Right cardiac atrium (tissue), 5 donors: ENCODE data around the gene MSANTD1. TPM values are rescaled to one million over a fixed set of nuclear protein-coding genes. Genes with fewer than 3 reads are reported as not detected.
A peak's percentile ranks its signal among the peaks of the same experiment; 100 is the strongest.

Experiments
- ATAC-seq, 2 donors: fragments of 200-7000 bp; cut with Tn5 transposase; one replicate each; pipeline versions ENCODE4 v1.8.0 to v1.9.1; 2020; ENCODE audit warnings: moderate library complexity in 2 of 2, mild to moderate bottlenecking in 1 of 2
- DNase-seq, 3 donors: peaks; one replicate each; pipeline ENCODE4 v3.0.0-alpha.2; 2020
- H3K27ac ChIP-seq: one replicate; pipeline ENCODE4 v1.5.1; 2013; ENCODE audit warnings: mild to moderate bottlenecking, low read length, control low read depth, moderate library complexity
- H3K27me3 ChIP-seq: one replicate; pipeline ENCODE4 v1.6.1; 2013; ENCODE audit not compliant: control insufficient read depth, insufficient read depth
- H3K4me1 ChIP-seq: one replicate; pipeline ENCODE4 v1.6.1; 2013; ENCODE audit warnings: low read length; ENCODE audit not compliant: control insufficient read depth, insufficient read depth
- H3K4me3 ChIP-seq: one replicate; pipeline ENCODE4 v1.5.1; 2013; ENCODE audit warnings: low read length, control low read depth
- H3K9me3 ChIP-seq: one replicate; pipeline ENCODE4 v1.6.1; 2013; ENCODE audit warnings: low read length; ENCODE audit not compliant: control insufficient read depth
- WGBS: extraction: QIAGEN DNeasy Blood & Tissue Kit; methylation state at CpG from one replicate; pipeline ENCODE4 v1.1.7; 2013; 5-methylcytosine and 5-hydroxymethylcytosine counted together
- intact Hi-C, 4 donors: fragments of 100-400 bp; cut with DNase I; formaldehyde crosslinking; loops; one replicate each; pipeline versions ENCODE4 v1.11.0 to v1.14.0; 2022 to 2023
- polyA plus RNA-seq: library from polyadenylated mRNA; stranded (reverse); fragments of 200-250 nt; gene quantifications from one replicate; pipeline ENCODE4 v1.2.3, GENCODE V29; 2013
- total RNA-seq, 4 donors: library from RNA; stranded (reverse); fragmentation: NEBNext Ultra II Directional; extraction: Animal tissue kit (Norgen Biotek cat#: 25700); gene quantifications; one replicate each; pipeline ENCODE4 v1.2.1, GENCODE V29; 2021
- donor health status: healthy with polysubstance abuse.
- donor health status: DM: no; HTN: yes; CAD: no.
- donor health status: DM: no; HTN: no; CAD: no.
- donor health status: DM: no; HTN: yes; CAD: no; lungs with severe emphysema.
- donor health status: DM: yes; HTN: yes; CAD: no.

Gene MSANTD1
- total and polyA plus RNA-seq, 5 donors, result 0.20 to 0.40 (median 0.33) TPM

- DNase-seq (peak in 1 of 3 donors; percentile 22), ATAC-seq (peak in 1 of 2 donors; percentile 22)
- 66% methylated on average over 15 of the region's 15 CpGs for WGBS
- peaks cover 14% of the 10 kb centered on the region for H3K4me1 ChIP-seq
- intact Hi-C loops, result no loop called here
- H3K4me3 ChIP-seq, result no peak overlapping the region
- H3K27me3 ChIP-seq, result no peaks in the 10 kb centered on the region
- H3K27ac ChIP-seq, result no peak overlapping the region
- H3K9me3 ChIP-seq, result no peaks in the 10 kb centered on the region
Measured at GRCh38 chr4:3303923-3304710, 55.2 kb downstream of the MSANTD1 start.

- ATAC-seq, result peak; percentile 69 to 80
- WGBS, result 44% methylated on average over 25 of the region's 25 CpGs
- Histone ChIP-seq H3K27me3 (no peaks in the 10 kb centered on the region), H3K4me1 (peaks cover 14% of the 10 kb centered on the region), H3K9me3 (no peaks in the 10 kb centered on the region), H3K4me3 (no peak overlapping the region), H3K27ac (no peak overlapping the region)
- DNase-seq, result peak; percentile 75 to 80 (median 78)
- intact Hi-C loops, result no loop called here
Measured at GRCh38 chr4:3304831-3305609, 56.1 kb downstream of the MSANTD1 start.

- Histone ChIP-seq H3K9me3 (no peaks in the 10 kb centered on the region), H3K4me1 (peaks cover 14% of the 10 kb centered on the region), H3K4me3 (no peak overlapping the region), H3K27me3 (no peaks in the 10 kb centered on the region), H3K27ac (no peak overlapping the region)
- 60% methylated on average over 9 of the region's 9 CpGs for WGBS
- intact Hi-C loops, result no loop called here
- DNase-seq, result peak in 1 of 3 donors; percentile 52
- ATAC-seq, result peak; percentile 4 to 79
Measured at GRCh38 chr4:3305610-3306371, 56.8 kb downstream of the MSANTD1 start.

Other genes starting within 250 kb of the MSANTD1 start
- not detected for gene HTT-AS, start 174.6 kb upstream of the MSANTD1 start, total RNA-seq
- gene HTT-AS, start 174.6 kb upstream of the MSANTD1 start, polyA plus RNA-seq, result not detected
- gene HTT, start 174.5 kb upstream of the MSANTD1 start, total RNA-seq, result 10 to 100 TPM; 19.9 to 25.2 (median 23.4) TPM
- 13.0 TPM for gene HTT, start 174.5 kb upstream of the MSANTD1 start, polyA plus RNA-seq
- gene RGS12, start 43.9 kb downstream of the MSANTD1 start, total RNA-seq, result 10 to 100 TPM; 11.6 to 18.2 (median 14.6) TPM
- gene RGS12, start 43.9 kb downstream of the MSANTD1 start, polyA plus RNA-seq, result 20.8 TPM
- under 1 TPM in 3 of 4 donors, not detected in 1; 0.31 to 0.62 (median 0.31) TPM for gene HGFAC, start 192.8 kb downstream of the MSANTD1 start, total RNA-seq
- 0.14 TPM for gene HGFAC, start 192.8 kb downstream of the MSANTD1 start, polyA plus RNA-seq
- 10 to 100 TPM; 28.9 to 40.0 (median 34.5) TPM for gene DOK7, start 214.1 kb downstream of the MSANTD1 start, total RNA-seq
- 36.3 TPM for gene DOK7, start 214.1 kb downstream of the MSANTD1 start, polyA plus RNA-seq